GM19324 (cell line): ENCODE results near the gene RXRA.

ENCODE experiments used
- ATAC-seq: cut with Tn5 transposase; IDR thresholded peaks from one replicate; pipeline ENCODE4 v1.9.1; 2021; ENCODE audit warnings: mild to moderate bottlenecking, moderate library complexity; ENCODE audit not compliant: unreplicated experiment, low FRiP score

The RXRA gene

GRCh38 chr9:134440636-134441226 is 114.5 kb downstream of the RXRA start:
- ATAC-seq: no peak

- no peak for ATAC-seq
These were observed 115.2 kb downstream of the RXRA start for GRCh38 chr9:134441227-134442084.

GRCh38 chr9:134442085-134442474 is 115.8 kb downstream of the RXRA start:
- no peak for ATAC-seq

- no peak for ATAC-seq
These were observed 116.4 kb downstream of the RXRA start for GRCh38 chr9:134442486-134443173.

- ATAC-seq: peak; percentile 58
These were observed 117.2 kb downstream of the RXRA start for GRCh38 chr9:134443174-134444037.

- no peak for ATAC-seq
These were observed 117.7 kb downstream of the RXRA start for GRCh38 chr9:134444038-134444315.

GRCh38 chr9:134445000-134445399 is 118.7 kb downstream of the RXRA start:
- ATAC-seq: no peak

- ATAC-seq: peak; percentile 50
These were observed 123.1 kb downstream of the RXRA start for GRCh38 chr9:134449180-134449916.

GRCh38 chr9:134451700-134452458 is 125.6 kb downstream of the RXRA start:
- ATAC-seq: no peak

GRCh38 chr9:134452728-134453127 is 126.5 kb downstream of the RXRA start:
- ATAC-seq: no peak

GRCh38 chr9:134453776-134454475 is 127.7 kb downstream of the RXRA start:
- no peak for ATAC-seq

- no peak for ATAC-seq
These were observed 128.2 kb downstream of the RXRA start for GRCh38 chr9:134454476-134454857.

- ATAC-seq: no peak
These were observed 128.8 kb downstream of the RXRA start for GRCh38 chr9:134455021-134455471.

- no peak for ATAC-seq
These were observed 129.3 kb downstream of the RXRA start for GRCh38 chr9:134455537-134455933.

- ATAC-seq: no peak
These were observed 129.9 kb downstream of the RXRA start for GRCh38 chr9:134455934-134456755.

GRCh38 chr9:134456756-134457305 is 130.6 kb downstream of the RXRA start:
- no peak for ATAC-seq

- ATAC-seq: no peak
These were observed 131.3 kb downstream of the RXRA start for GRCh38 chr9:134457321-134458206.
